GM12864 (cell line): ENCODE measurements around the gene ITGA3.

Experiments
- DNase-seq: peaks from one replicate; pipeline ENCODE4 v3.0.0-alpha.2; 2011; ENCODE audit warnings: low read depth
- H3K4me3 ChIP-seq: 2 replicates; pipeline ENCODE4 v1.5.1; 2011; ENCODE audit warnings: mild to moderate bottlenecking, low read depth, low read length, control low read depth
- TF ChIP-seq, protein P1 (sequence below): IDR thresholded peaks from 2 replicates; pipeline ENCODE4 v1.5.1; 2011; ENCODE audit warnings: low read depth, mild to moderate bottlenecking, moderate library complexity, low read length, control low read depth, inconsistent platforms; ENCODE audit errors: missing control alignments

ITGA3 gene

GRCh38 chr17:50087246-50087911, 31.5 kb downstream of the ITGA3 start:
- no peak overlapping the region for H3K4me3 ChIP-seq
- TF ChIP-seq, protein P1, sequence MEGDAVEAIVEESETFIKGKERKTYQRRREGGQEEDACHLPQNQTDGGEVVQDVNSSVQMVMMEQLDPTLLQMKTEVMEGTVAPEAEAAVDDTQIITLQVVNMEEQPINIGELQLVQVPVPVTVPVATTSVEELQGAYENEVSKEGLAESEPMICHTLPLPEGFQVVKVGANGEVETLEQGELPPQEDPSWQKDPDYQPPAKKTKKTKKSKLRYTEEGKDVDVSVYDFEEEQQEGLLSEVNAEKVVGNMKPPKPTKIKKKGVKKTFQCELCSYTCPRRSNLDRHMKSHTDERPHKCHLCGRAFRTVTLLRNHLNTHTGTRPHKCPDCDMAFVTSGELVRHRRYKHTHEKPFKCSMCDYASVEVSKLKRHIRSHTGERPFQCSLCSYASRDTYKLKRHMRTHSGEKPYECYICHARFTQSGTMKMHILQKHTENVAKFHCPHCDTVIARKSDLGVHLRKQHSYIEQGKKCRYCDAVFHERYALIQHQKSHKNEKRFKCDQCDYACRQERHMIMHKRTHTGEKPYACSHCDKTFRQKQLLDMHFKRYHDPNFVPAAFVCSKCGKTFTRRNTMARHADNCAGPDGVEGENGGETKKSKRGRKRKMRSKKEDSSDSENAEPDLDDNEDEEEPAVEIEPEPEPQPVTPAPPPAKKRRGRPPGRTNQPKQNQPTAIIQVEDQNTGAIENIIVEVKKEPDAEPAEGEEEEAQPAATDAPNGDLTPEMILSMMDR: peak; percentile 98
- no peak for DNase-seq

GRCh38 chr17:50087912-50088405, 32.0 kb downstream of the ITGA3 start:
- DNase-seq: no peak
- TF ChIP-seq, protein P1: no peak
- H3K4me3 ChIP-seq: no peak overlapping the region

- TF ChIP-seq, protein P1: no peak
- no peak for DNase-seq
- H3K4me3 ChIP-seq: no peak overlapping the region
Observed at GRCh38 chr17:50088952-50089825, 33.3 kb downstream of the ITGA3 start.

GRCh38 chr17:50090071-50090470, 34.2 kb downstream of the ITGA3 start:
- TF ChIP-seq, protein P1: no peak

GRCh38 chr17:50090971-50091917, 35.3 kb downstream of the ITGA3 start:
- DNase-seq: no peak
- no peak overlapping the region for H3K4me3 ChIP-seq
- TF ChIP-seq, protein P1: no peak

More at GRCh38 chr17:50090071-50090470, 34.2 kb downstream of the ITGA3 start:
- H3K4me3 ChIP-seq: no peak overlapping the region
- DNase-seq: no peak

- TF ChIP-seq, protein P1: no peak
- no peak for DNase-seq
- no peak overlapping the region for H3K4me3 ChIP-seq
Observed at GRCh38 chr17:50091918-50092285, 36.0 kb downstream of the ITGA3 start.
